Measurements from ENCODE around the gene ANAPC16.
"Not testable (repeated sequence)": the region's sequence is repeated elsewhere in the genome, so short reads cannot be mapped to it uniquely, and the experiment has no call there.

ANAPC16 gene

DNA sequence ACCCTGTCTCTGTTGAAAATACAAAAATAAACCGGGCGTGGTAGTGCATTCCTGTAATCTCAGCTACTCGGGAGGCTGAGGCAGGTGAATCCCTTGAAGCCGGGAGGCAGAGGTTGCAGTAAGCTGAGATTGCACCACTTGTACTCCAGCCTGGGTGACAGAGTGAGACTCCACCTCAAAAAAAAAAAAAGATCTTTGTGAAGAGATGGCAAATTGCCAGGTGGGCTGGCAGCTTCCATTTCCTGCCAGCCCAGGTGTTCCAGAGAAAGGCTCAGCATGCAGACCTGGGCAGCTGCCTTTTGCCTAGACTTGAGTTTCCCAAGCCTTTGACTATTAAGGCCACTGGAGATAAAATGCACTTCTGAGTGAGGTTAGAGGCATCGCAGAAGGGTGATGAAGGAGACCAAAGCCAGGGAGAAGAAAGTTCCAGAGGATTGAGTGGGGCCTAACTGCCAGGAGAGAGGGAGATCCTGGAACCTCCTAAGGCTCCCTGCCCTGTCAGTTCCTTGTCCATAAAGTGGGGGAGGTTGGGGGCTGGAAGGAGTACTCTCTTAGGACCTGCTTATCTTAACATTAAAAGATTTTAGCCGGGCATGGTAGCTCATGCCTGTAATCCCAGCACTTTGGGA, 47.9 kb downstream of the ANAPC16 start:
- peak; percentile 21 for DNase-seq (ENCODE audit: low read depth)

DNA sequence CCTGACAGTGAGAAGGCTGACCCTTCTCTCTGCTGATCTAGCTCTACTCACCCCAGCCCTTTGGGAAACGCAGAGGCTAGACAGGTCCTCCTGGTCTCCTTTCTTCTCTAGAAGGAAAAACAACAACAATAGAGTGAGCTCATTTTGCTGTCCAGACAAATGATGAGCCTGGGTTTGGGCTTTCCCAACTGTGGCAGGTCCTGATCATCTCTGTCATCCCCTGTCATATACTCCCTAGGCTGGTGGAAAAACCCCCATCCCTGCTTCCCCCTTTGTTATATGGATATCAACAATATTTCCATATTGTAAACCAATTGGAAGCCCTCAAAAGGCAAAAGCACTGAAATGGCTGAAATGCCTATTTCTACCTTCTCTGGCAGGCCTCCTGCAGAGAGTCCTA, 48.7 kb downstream of the ANAPC16 start:
- no peak for DNase-seq (ENCODE audit: low read depth)

GRCh38 chr10:72265508-72265907, 49.7 kb downstream of the ANAPC16 start:
- no peak for DNase-seq (ENCODE audit: low read depth)

DNA sequence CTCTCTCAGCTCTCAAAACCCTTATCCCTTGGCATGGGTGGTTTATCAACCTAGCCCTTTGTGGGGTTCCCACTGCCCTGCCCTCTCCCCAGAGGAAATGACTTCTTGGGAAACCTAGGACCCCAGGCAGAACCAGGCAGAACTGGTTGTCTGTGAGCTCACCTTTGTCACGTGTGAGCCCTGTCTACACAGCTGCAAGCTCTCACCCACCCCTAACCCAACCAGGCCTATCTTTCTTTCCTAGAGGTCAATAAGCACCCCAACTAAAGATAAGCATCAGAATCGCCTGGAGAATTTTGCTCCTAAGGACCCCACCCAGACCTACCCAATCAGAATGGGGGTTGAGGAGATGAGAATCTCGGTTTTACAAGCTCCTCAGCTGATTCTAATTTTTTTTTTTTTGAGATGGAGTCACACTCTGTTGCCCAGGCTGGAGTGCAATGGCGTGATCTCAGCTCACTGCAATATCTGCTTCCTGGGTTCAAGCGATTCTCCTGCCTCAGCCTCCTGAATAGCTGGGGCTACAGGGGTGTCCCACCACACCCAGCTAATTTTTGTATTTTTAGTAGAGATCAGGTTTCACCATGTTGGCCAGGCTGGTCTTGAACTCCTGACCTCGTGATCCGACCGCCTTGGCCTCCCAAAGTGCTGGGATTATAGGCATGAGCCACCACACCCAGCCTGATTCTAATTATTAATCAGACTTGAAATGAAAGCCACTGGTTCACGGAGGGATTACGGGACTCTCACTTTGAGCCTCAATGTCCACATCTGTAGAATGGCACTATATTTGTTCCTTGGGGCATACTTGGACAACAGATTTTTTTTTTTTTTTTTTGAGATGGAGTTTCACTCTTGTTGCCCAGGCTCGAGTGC, 50.4 kb downstream of the ANAPC16 start:
- DNase-seq (ENCODE audit: low read depth), result no peak

- DNase-seq (ENCODE audit: low read depth), result no peak
Measured at GRCh38 chr10:72267381-72267780, 51.6 kb downstream of the ANAPC16 start.

GRCh38 chr10:72267819-72268399, 52.1 kb downstream of the ANAPC16 start:
- DNase-seq (ENCODE audit: low read depth), result no peak

DNA sequence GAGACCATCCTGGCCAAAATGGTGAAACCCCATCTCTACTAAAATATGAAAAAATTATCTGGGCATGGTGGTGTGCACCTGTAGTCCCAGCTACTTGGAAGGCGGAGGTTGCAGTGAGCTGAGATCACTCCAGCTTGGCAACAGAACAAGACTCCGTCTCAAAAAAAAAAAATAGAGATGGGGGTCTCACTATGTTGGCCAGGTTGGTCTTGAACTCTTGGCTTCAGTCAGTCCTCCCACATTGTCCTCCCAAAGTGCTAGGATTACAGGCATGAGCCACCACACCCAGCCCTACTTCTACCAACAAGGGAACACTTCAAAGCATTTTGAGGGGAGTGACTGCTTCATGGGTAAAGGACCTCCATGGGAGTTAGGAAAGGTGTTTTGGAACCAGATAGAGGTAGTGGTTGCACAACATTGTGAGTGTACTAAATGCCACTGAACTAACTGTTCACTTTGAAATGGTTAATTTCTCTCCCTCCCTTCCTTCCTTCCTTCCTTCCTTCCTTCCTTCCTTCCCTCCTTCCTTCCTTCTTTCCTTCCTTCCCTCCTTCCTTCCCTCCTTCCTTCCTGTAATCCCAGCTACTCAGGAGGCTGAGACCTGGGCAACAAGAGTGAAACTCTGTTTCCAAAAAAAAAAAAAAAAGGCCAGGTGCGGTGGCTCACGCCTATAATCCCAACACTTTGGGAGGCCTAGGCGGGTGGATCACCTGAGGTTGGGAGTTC, 52.8 kb downstream of the ANAPC16 start:
- DNase-seq (ENCODE audit: low read depth), result not testable (repeated sequence)

DNA sequence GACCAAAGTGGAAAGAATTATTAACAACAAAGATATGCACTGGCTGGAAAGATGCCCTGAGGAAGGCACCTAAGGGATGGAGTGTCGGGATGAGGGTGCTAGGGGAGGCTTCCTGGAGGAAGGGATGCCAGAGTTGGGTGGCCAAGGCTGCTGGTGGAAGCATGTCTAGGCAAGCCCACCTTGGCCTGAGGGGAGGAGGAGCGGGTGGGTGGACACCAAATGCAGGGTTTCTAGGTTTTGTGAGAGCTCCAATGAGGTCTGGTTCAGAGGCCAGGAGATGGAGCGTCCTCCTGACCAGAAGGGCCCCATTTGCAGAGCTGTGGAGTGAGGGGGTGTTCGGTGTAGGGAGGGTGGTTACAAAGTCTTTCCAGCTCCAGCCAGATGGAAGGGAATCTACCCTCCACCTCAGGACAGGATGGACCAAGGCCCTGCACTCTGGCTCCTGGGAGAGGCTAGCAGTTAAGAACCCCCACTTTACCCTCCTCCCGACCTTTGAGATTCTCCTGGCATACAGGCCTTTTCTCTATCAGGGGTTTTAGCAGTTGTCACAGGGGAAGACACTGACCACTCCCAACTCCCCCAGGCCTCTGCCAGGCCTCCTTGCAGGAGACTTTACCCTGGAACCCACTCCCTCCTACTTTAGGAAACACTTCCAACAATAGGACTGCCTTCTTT, 54.9 kb downstream of the ANAPC16 start:
- no peak for DNase-seq (ENCODE audit: low read depth)

DNA sequence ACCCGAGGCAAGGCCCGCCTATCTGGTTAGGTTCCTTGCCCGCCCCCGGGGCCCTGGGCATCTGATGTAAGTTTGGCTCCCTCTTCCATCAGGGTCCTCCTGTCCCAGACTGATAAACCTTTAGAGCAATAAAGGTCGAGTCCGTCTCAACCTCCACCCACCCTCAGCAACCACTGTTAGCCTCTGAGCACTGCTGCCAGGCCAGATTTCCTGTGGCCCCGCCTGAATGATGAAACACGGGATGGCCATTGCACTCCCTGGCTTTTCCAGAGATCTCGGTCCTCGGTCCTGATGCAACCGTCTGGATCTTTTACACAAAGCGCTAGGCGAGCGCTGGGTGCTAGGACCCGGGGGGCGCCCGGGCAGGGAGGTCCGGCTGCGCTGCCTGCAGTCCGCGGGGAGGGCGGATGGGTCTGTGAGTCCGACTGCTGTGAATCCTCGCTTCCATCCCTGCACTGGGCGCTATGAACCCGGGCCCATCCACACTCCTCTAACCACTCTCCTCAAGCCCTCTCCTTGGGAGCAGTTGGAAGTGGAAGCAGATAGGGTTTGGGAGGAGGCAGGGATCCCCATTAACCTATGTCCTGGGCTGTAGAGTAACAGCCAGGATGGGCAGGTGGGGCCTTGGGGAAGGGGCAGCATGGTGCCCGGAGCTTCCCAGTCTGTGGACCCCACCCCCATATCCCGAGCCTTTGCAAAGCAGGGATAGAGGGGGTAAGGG, 57.0 kb downstream of the ANAPC16 start:
- DNase-seq (ENCODE audit: low read depth), result no peak

- DNase-seq (ENCODE audit: low read depth), result peak; percentile 96
Measured at GRCh38 chr10:72273410-72274212, 57.8 kb downstream of the ANAPC16 start, which contains the start of gene DDIT4. TSS of gene DDIT4 (plus strand) at chr10:72273924. CDS start at chr10:72274217, 293 bp downstream.

DNA sequence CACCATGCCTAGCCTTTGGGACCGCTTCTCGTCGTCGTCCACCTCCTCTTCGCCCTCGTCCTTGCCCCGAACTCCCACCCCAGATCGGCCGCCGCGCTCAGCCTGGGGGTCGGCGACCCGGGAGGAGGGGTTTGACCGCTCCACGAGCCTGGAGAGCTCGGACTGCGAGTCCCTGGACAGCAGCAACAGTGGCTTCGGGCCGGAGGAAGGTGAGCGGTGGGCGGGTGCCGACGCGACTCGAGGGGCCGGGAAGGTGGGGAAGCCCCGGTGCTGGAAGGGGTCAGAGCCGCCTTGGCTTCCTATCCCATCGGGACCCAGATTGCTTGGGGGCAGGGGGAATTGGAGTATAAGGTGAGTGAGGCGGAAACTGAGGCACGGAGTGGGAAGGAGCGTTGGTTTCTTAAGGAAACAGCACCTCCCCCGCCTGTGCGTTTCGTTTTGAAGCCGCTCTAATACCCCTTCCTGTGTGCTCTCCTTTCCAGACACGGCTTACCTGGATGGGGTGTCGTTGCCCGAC, 58.5 kb downstream of the ANAPC16 start:
- DNase-seq (ENCODE audit: low read depth), result no peak

DNA sequence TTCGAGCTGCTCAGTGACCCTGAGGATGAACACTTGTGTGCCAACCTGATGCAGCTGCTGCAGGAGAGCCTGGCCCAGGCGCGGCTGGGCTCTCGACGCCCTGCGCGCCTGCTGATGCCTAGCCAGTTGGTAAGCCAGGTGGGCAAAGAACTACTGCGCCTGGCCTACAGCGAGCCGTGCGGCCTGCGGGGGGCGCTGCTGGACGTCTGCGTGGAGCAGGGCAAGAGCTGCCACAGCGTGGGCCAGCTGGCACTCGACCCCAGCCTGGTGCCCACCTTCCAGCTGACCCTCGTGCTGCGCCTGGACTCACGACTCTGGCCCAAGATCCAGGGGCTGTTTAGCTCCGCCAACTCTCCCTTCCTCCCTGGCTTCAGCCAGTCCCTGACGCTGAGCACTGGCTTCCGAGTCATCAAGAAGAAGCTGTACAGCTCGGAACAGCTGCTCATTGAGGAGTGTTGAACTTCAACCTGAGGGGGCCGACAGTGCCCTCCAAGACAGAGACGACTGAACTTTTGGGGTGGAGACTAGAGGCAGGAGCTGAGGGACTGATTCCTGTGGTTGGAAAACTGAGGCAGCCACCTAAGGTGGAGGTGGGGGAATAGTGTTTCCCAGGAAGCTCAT, 59.0 kb downstream of the ANAPC16 start:
- peak; percentile 26 for DNase-seq (ENCODE audit: low read depth)

- no peak for DNase-seq (ENCODE audit: low read depth)
Measured at GRCh38 chr10:72275351-72276012, 59.7 kb downstream of the ANAPC16 start.

DNA sequence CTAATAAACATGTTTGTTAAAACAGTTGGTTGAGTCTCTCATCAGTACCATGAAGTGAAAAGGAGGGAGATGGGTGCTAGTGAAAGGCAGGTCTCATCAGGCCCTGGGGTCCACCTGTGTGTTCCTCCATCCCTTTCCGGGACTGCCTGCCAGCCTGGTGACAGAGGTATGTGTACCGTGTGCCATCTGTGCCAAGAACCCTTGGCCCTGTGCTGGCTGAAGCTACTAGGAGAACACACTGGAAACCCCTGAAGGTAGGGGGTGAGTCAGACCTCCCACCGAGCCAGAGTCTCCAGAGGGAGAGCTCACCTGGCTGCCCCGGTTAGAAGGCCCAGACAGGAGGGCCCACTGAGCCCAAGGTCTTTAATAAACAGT, 60.2 kb downstream of the ANAPC16 start:
- no peak for DNase-seq (ENCODE audit: low read depth)

- no peak for DNase-seq (ENCODE audit: low read depth)
Measured at GRCh38 chr10:72276421-72277339, 60.9 kb downstream of the ANAPC16 start.

DNA sequence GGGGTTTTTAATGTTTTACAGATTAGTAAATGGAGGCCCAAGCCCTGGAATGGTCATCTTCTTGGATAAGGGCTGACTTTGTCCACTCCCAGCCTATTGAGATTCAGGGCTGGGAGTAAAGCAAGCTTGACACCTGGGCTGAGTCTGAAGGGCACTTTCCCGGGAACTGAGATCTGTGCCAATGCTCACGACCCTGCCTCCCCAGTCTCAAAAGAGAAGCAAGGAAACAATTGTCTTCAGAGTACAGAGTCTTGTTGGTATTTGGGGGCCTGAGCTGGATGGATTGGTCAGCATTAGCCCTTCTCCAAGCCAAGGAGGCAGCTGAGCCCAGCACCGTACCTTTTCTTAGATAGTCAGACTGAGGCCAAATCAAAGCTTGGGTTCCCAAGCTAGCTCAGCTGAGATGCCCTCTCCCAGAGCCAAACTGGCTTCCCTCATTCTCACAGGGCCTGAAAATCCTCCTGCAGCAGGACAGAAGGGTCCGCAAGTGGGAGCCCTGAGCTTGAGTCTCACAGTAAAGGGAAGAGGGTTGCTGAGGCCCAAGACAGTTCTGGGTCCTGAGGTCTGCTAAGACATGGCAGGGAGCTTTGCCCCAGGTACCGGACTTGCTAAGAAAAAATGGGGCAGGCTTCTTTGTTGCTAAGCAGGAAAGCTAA, 61.7 kb downstream of the ANAPC16 start:
- DNase-seq (ENCODE audit: low read depth), result no peak

- no peak for DNase-seq (ENCODE audit: low read depth)
Measured at GRCh38 chr10:72277996-72278667, 62.3 kb downstream of the ANAPC16 start.
